Epithelial cell of proximal tubule (primary cell): ENCODE measurements around the gene DZIP3. TPM values are rescaled to one million over a fixed set of nuclear protein-coding genes. Genes with fewer than 3 reads are reported as not detected.

Experiments used
- DNase-seq: peaks from one replicate; pipeline ENCODE4 v3.0.0-alpha.2; 2011; ENCODE audit warnings: low read depth
- H3K4me3 ChIP-seq: 2 replicates; pipeline ENCODE4 v1.5.1; 2011; ENCODE audit warnings: low read depth, mild to moderate bottlenecking, low read length
- CTCF ChIP-seq: conservative IDR thresholded peaks from 2 replicates; pipeline ENCODE4 v1.5.1; 2012; ENCODE audit warnings: low read depth, mild to moderate bottlenecking, low read length
- total RNA-seq: library from RNA; depleted of rRNA; stranded (reverse); fragments of >200 nt; gene quantifications from 2 replicates; pipeline ENCODE4 v1.2.3, GENCODE V29; 2015

DZIP3 gene
- total RNA-seq, 1 donor from 2014 or later: 6.3 TPM

GRCh38 chr3:108554229-108554628, 35.3 kb upstream of the DZIP3 start:
- no peak for DNase-seq
- TF ChIP-seq CTCF: no peak
- H3K4me3 ChIP-seq: no peak overlapping the region

DNA sequence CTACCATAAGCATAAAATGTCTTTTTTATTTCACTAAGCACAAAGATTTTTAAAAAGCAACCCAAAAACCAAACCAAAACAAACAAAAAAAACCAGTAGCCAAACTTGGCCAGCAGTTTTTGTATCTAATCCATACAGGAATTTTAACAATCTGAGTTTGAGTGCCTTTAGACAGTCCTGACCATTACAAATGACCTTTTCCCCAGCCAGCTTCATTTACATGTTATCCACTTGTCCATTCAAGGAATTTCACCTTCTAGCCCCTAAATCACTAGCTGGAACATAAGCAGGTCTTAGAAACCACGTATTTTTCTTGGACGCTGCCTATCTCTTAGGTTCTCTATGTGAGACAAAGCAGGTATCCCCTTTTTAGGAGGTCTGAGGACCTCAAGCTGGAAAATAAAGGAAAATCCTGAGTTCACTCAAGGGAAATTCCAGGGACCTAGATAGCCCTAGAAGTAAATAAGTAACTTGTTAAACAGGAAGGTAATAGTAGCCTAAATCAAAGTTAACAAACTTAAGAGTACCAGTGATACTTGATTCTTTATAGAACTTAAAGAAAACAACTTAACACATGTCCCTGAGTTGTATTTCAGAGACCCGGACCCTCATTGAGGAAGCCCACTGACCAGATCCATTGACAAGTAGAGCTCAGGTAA, 34.5 kb upstream of the DZIP3 start:
- DNase-seq: peak; percentile 38
- peak overlapping the region; percentile 36 for H3K4me3 ChIP-seq
- TF ChIP-seq CTCF: no peak

GRCh38 chr3:108555966-108556581, 33.4 kb upstream of the DZIP3 start:
- no peak for TF ChIP-seq CTCF
- no peak for DNase-seq
- peak overlapping the region; percentile 36 for H3K4me3 ChIP-seq

DNA sequence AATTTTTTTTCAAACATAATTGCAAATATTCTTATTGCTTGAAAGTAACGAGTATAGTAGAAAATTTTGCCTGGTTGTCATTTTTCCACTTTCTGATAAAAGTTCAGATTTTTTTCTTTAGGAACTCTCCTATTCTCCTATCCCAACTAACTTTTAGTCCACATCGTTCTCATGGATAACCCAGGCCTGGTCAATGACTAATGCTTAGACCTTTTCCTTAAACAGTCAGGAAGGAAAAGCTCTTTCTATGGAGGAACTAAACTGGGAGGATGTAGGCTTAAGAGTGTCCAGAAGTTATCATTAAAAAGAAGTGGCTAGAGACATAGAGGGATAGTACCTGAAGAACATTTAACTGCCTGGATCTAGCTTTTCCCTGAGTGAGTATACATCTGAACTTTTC, 27.0 kb upstream of the DZIP3 start:
- no peak for TF ChIP-seq CTCF
- H3K4me3 ChIP-seq: no peak overlapping the region
- no peak for DNase-seq

DNA sequence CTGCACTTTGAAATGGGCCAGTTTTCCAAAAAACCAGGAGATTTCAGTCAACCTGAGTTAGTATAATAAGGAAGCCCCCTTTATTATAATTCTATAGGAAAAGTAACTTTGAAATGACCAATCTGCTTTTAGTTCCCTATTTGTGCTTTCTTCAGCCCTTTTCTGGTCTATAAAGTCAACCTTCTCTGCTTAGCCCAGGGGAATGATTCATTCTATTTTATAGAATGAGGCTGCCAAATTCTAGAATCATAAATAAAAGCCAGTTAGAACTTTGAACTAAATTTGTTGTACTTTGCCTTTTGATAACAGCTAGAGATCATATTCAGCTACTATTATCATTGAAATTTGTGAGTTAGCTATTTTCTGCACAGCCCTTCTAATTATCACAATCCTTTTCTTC, 25.0 kb upstream of the DZIP3 start:
- no peak for TF ChIP-seq CTCF
- no peak overlapping the region for H3K4me3 ChIP-seq
- DNase-seq: no peak

GRCh38 chr3:108565506-108565905, 24.0 kb upstream of the DZIP3 start:
- no peak for DNase-seq
- TF ChIP-seq CTCF: no peak
- no peak overlapping the region for H3K4me3 ChIP-seq

DNA sequence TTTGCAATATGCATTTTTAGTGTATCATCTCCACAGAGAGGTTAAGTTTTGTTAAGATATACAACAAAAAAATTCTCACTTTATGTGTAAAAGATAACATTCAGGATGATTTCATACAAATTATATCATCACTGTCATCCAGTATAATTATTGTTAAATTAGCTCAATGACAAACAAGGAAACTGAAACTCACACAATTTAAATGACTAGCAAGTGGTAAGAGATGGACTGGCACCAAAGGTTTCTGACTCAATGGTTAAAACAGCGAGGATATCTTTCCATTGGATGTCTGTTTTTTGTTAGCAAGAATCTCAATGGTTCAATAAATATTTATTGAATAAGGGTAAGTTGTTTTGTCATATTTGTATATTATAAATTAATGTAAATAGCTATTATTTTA, 22.9 kb upstream of the DZIP3 start:
- TF ChIP-seq CTCF: no peak
- no peak overlapping the region for H3K4me3 ChIP-seq
- no peak for DNase-seq
